ENCODE results near the gene PRRG2.

Gene PRRG2

GRCh38 chr19:49581007-49581508 lies at the start of gene PRRG2:
Gene PRRG2 (plus strand): TSS chr19:49581316. CDS start chr19:49583220, 1,904 bp downstream.
- DNase-seq, result no peak

GRCh38 chr19:49533551-49534488 lies 47.3 kb upstream of the PRRG2 start:
- DNase-seq, result peak; percentile 86

- no peak for DNase-seq
These were observed 46.3 kb upstream of the PRRG2 start for GRCh38 chr19:49534632-49535385.

- DNase-seq, result no peak
These were observed 44.1 kb upstream of the PRRG2 start for GRCh38 chr19:49536921-49537462.

GRCh38 chr19:49538643-49539042 lies 42.5 kb upstream of the PRRG2 start:
- no peak for DNase-seq

GRCh38 chr19:49539192-49539952 lies 41.7 kb upstream of the PRRG2 start:
- no peak for DNase-seq

- DNase-seq, result no peak
These were observed 39.2 kb upstream of the PRRG2 start for GRCh38 chr19:49541914-49542313.

GRCh38 chr19:49542446-49542845 lies 38.7 kb upstream of the PRRG2 start:
- no peak for DNase-seq

- DNase-seq, result no peak
These were observed 38.1 kb upstream of the PRRG2 start for GRCh38 chr19:49543032-49543431.

GRCh38 chr19:49544154-49544553 lies 37.0 kb upstream of the PRRG2 start:
- DNase-seq, result no peak

GRCh38 chr19:49546825-49547565 lies 34.1 kb upstream of the PRRG2 start:
- DNase-seq, result no peak

- no peak for DNase-seq
These were observed 32.1 kb upstream of the PRRG2 start for GRCh38 chr19:49549045-49549444.

- no peak for DNase-seq
These were observed 29.6 kb upstream of the PRRG2 start for GRCh38 chr19:49551531-49551930.

GRCh38 chr19:49552749-49553148 lies 28.4 kb upstream of the PRRG2 start:
- no peak for DNase-seq

- no peak for DNase-seq
These were observed 27.5 kb upstream of the PRRG2 start for GRCh38 chr19:49553451-49554271.

GRCh38 chr19:49554701-49555181 lies 26.4 kb upstream of the PRRG2 start:
- DNase-seq, result no peak

GRCh38 chr19:49555600-49556411 lies 25.3 kb upstream of the PRRG2 start:
- peak; percentile 75 for DNase-seq

- no peak for DNase-seq
These were observed 24.4 kb upstream of the PRRG2 start for GRCh38 chr19:49556412-49557398.
